COLO829 (cell line): Measurements from ENCODE around the gene VAT1L.

ENCODE experiments used
- DNase-seq: peaks from one replicate; pipeline ENCODE4 v3.0.0; 2012; ENCODE audit warnings: low spot score

The VAT1L gene

GRCh38 chr16:77993111-77993985 lies 205.0 kb downstream of the VAT1L start:
- no peak for DNase-seq

- DNase-seq = no peak
Measured at GRCh38 chr16:77995843-77996455, 207.6 kb downstream of the VAT1L start.

- DNase-seq = no peak
Measured at GRCh38 chr16:77998350-77999023, 210.1 kb downstream of the VAT1L start.

- DNase-seq = no peak
Measured at GRCh38 chr16:78001451-78002025, 213.2 kb downstream of the VAT1L start.

GRCh38 chr16:78002915-78003538 lies 214.7 kb downstream of the VAT1L start:
- peak; percentile 60 for DNase-seq

GRCh38 chr16:78004517-78004916 lies 216.2 kb downstream of the VAT1L start:
- no peak for DNase-seq

GRCh38 chr16:78005881-78006280 lies 217.5 kb downstream of the VAT1L start:
- DNase-seq = no peak

- DNase-seq = no peak
Measured at GRCh38 chr16:78007121-78007520, 218.8 kb downstream of the VAT1L start.

- no peak for DNase-seq
Measured at GRCh38 chr16:78022347-78023060, 234.1 kb downstream of the VAT1L start, which contains the start of gene CLEC3A. Gene CLEC3A (plus strand): TSS chr16:78022548. CDS start chr16:78022627, 79 bp downstream.

GRCh38 chr16:78024159-78024558 lies 235.8 kb downstream of the VAT1L start:
- no peak for DNase-seq

GRCh38 chr16:78025631-78026030 lies 237.3 kb downstream of the VAT1L start:
- no peak for DNase-seq

- no peak for DNase-seq
Measured at GRCh38 chr16:78028018-78028417, 239.7 kb downstream of the VAT1L start.
